Measurements from ENCODE around the gene NMT1. TPM values are rescaled to one million over a fixed set of nuclear protein-coding genes. Genes with fewer than 3 reads are reported as not detected.

NMT1 gene
- total RNA-seq, 4 donors from 2014 or later, result 60.7 to 127 (median 71.5) TPM

DNA sequence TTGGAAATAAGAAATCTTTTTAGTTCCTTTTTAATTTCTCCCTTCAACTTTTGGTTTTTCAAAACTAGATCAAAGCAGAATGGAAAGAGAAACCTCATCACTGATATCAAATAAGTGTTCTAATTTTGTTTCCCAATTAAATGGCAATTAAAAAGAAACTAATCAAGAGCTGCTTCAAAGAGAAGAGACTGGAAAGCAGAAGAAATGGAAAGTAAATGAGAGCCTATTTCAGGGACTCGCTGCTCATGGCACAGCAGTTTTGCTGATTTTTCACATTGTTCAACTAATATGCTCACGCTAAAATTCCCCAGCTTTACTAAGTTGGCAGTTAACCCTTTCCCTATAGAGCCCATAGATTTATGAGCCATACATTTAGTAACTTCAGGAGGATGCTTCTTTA is 6.5 kb downstream of the NMT1 start:
- in situ Hi-C loops (cut with MboI; ENCODE audit: low sequenced_read_pairs in 4 of 4), result loop anchor here in 1 of 4 donors (25.0 kb wide), 1 partner anchor 95 kb away; the partner anchor contains the start of gene HEXIM2
- H3K27ac ChIP-seq, result peak overlapping the region in 3 of 4 donors; percentile 2 to 48 (median 9)
- H3K36me3 ChIP-seq, result peaks cover 0 to 15% of the 10 kb centered on the region in 2 donors
- H3K9me3 ChIP-seq, result no peaks in the 10 kb centered on the region
- no peak for TF ChIP-seq CTCF (IDR thresholded peaks at IDR 0.05 in 4 of 5, conservative IDR thresholded peaks at IDR 0.05 in 1 of 5)
- TF ChIP-seq POLR2A (IDR thresholded peaks at IDR 0.05), result no peak
- H3K4me1 ChIP-seq, result peaks cover 28 to 34% of the 10 kb centered on the region in 2 donors
- no peaks in the 10 kb centered on the region for H3K27me3 ChIP-seq
- intact Hi-C loops (cut with DNase I; ENCODE audit: low total_unique reads), result no loop called here
- ATAC-seq (no peak), DNase-seq (no peak)
- H3K4me3 ChIP-seq, result no peak overlapping the region

- TF ChIP-seq POLR2A (IDR thresholded peaks at IDR 0.05) (no peak), CTCF (IDR thresholded peaks at IDR 0.05 in 4 of 5, conservative IDR thresholded peaks at IDR 0.05 in 1 of 5) (no peak)
- no peaks in the 10 kb centered on the region for H3K9me3 ChIP-seq
- H3K27me3 ChIP-seq, result no peaks in the 10 kb centered on the region
- H3K4me3 ChIP-seq, result no peak overlapping the region
- H3K4me1 ChIP-seq, result peaks cover 7 to 19% of the 10 kb centered on the region in 2 donors
- in situ Hi-C loops (cut with MboI; ENCODE audit: low sequenced_read_pairs in 4 of 4) (loop anchor here in 1 of 4 donors (25.0 kb wide), 1 partner anchor 92 kb away; the partner anchor contains the start of gene HEXIM2), intact Hi-C loops (cut with DNase I; ENCODE audit: low total_unique reads) (no loop called here)
- no peak for ATAC-seq
- H3K36me3 ChIP-seq, result peaks cover 0 to 19% of the 10 kb centered on the region in 2 donors
- DNase-seq, result no peak
- H3K27ac ChIP-seq, result peak overlapping the region; percentile 5 to 48 (median 30)
Measured at GRCh38 chr17:45070001-45070400, 8.9 kb downstream of the NMT1 start.

DNA sequence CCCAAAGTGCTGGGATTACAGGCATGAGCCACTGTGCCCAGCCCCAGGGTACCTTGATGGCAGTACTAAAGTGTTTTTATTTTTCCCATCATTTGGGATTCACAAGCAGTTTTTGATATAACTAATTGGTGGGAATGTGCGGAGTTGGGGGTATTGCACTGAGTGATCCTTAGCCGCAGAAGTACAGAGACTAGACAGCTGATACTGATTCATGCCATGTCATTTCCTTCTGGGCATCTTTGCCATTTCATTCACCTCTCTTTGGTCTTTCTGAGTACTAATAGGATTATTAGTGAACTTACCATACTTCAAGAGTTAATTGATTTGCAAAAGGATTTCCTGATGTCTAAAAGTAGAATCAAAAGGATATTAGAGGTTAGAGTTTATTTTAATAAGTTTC is 9.7 kb downstream of the NMT1 start:
- in situ Hi-C loops (cut with MboI; ENCODE audit: low sequenced_read_pairs in 4 of 4), result loop anchor here in 1 of 4 donors (25.0 kb wide), 1 partner anchor 91 kb away; the partner anchor contains the start of gene HEXIM2
- peaks cover 7 to 16% of the 10 kb centered on the region in 2 donors for H3K4me1 ChIP-seq
- DNase-seq, result no peak

GRCh38 chr17:45073414-45074070 is 12.4 kb downstream of the NMT1 start:
- in situ Hi-C loops (cut with MboI; ENCODE audit: low sequenced_read_pairs in 4 of 4), result loop anchor here in 1 of 4 donors (25.0 kb wide), 1 partner anchor 89 kb away; the partner anchor contains the start of gene HEXIM2
- peaks cover 0 to 13% of the 10 kb centered on the region in 2 donors for H3K36me3 ChIP-seq

More for the DNA sequence above, 9.7 kb downstream of the NMT1 start:
- Histone ChIP-seq H3K4me3 (no peak overlapping the region), H3K27ac (peak overlapping the region in 3 of 4 donors; percentile 24 to 44 (median 30)), H3K9me3 (no peaks in the 10 kb centered on the region), H3K27me3 (no peaks in the 10 kb centered on the region), H3K36me3 (peaks cover 0 to 19% of the 10 kb centered on the region in 2 donors)
- ATAC-seq, result no peak
- TF ChIP-seq POLR2A (IDR thresholded peaks at IDR 0.05), result no peak
- TF ChIP-seq CTCF (IDR thresholded peaks at IDR 0.05 in 4 of 5, conservative IDR thresholded peaks at IDR 0.05 in 1 of 5), result no peak
- intact Hi-C loops (cut with DNase I; ENCODE audit: low total_unique reads), result no loop called here

More at GRCh38 chr17:45073414-45074070, 12.4 kb downstream of the NMT1 start:
- TF ChIP-seq POLR2A (IDR thresholded peaks at IDR 0.05) (no peak), CTCF (IDR thresholded peaks at IDR 0.05 in 4 of 5, conservative IDR thresholded peaks at IDR 0.05 in 1 of 5) (no peak)
- Histone ChIP-seq H3K4me3 (no peak overlapping the region), H3K4me1 (peaks cover 10 to 20% of the 10 kb centered on the region in 2 donors), H3K27me3 (no peaks in the 10 kb centered on the region), H3K9me3 (no peaks in the 10 kb centered on the region), H3K27ac (peak overlapping the region in 3 of 4 donors; percentile 2 to 43 (median 3))
- DNase-seq (no peak), ATAC-seq (peak; percentile 31 to 55)
- intact Hi-C loops (cut with DNase I; ENCODE audit: low total_unique reads), result no loop called here

Measured in gastrocnemius medialis (tissue), 4 donors.